Epithelial cell of proximal tubule (primary cell): Measurements from ENCODE around the gene CTNNA2. TPM values are rescaled to one million over a fixed set of nuclear protein-coding genes. Genes with fewer than 3 reads are reported as not detected.

Experiments
- DNase-seq: peaks from one replicate; pipeline ENCODE4 v3.0.0-alpha.2; 2011; ENCODE audit warnings: low read depth
- H3K4me3 ChIP-seq: 2 replicates; pipeline ENCODE4 v1.5.1; 2011; ENCODE audit warnings: low read depth, mild to moderate bottlenecking, low read length
- CTCF ChIP-seq: conservative IDR thresholded peaks from 2 replicates; pipeline ENCODE4 v1.5.1; 2012; ENCODE audit warnings: low read depth, mild to moderate bottlenecking, low read length
- total RNA-seq: library from RNA; depleted of rRNA; stranded (reverse); fragments of >200 nt; gene quantifications from 2 replicates; pipeline ENCODE4 v1.2.3, GENCODE V29; 2015

Gene CTNNA2
- total RNA-seq, 1 donor from 2014 or later, result 0.06 TPM

GRCh38 chr2:80354858-80355257 is 842.0 kb downstream of the CTNNA2 start:
- DNase-seq, result no peak
- H3K4me3 ChIP-seq, result no peak overlapping the region

GRCh38 chr2:80361904-80362303 is 849.1 kb downstream of the CTNNA2 start:
- no peak for DNase-seq
- TF ChIP-seq CTCF, result no peak
- no peak overlapping the region for H3K4me3 ChIP-seq

More at GRCh38 chr2:80354858-80355257, 842.0 kb downstream of the CTNNA2 start:
- TF ChIP-seq CTCF, result no peak

GRCh38 chr2:80363330-80363729 is 850.5 kb downstream of the CTNNA2 start:
- no peak overlapping the region for H3K4me3 ChIP-seq
- DNase-seq, result no peak
- no peak for TF ChIP-seq CTCF

- no peak for DNase-seq
- TF ChIP-seq CTCF, result no peak
- H3K4me3 ChIP-seq, result no peak overlapping the region
Measured at GRCh38 chr2:80363791-80364349, 851.0 kb downstream of the CTNNA2 start.

- H3K4me3 ChIP-seq, result no peak overlapping the region
- no peak for TF ChIP-seq CTCF
- no peak for DNase-seq
Measured at GRCh38 chr2:80364524-80365212, 851.8 kb downstream of the CTNNA2 start.

- TF ChIP-seq CTCF, result no peak
- DNase-seq, result no peak
- no peak overlapping the region for H3K4me3 ChIP-seq
Measured at GRCh38 chr2:80365762-80366161, 852.9 kb downstream of the CTNNA2 start.

- no peak for TF ChIP-seq CTCF
- DNase-seq, result no peak
- H3K4me3 ChIP-seq, result no peak overlapping the region
Measured at GRCh38 chr2:80370375-80371009, 857.6 kb downstream of the CTNNA2 start.
